H1 (cell line): Measurements from ENCODE around the gene CLEC19A. TPM values are rescaled to one million over a fixed set of nuclear protein-coding genes. Genes with fewer than 3 reads are reported as not detected.

Experiments
- BACH1 ChIP-seq: IDR thresholded peaks from 2 replicates; pipeline ENCODE4 v1.6.1; 2012; ENCODE audit warnings: low read length, improper control_type of control experiment
- CEBPB ChIP-seq: IDR thresholded peaks from 2 replicates; pipeline ENCODE4 v1.6.1; 2012; ENCODE audit warnings: low read depth, low read length
- NRF1 ChIP-seq: IDR thresholded peaks from 2 replicates; pipeline ENCODE4 v1.6.1; 2011; ENCODE audit warnings: mild to moderate bottlenecking, low read depth, low read length, improper control_type of control experiment
- PHF8 ChIP-seq: fragments of 200-600 bp; sonication (generic); conservative IDR thresholded peaks from 2 replicates; pipeline ENCODE4 v1.7.1; 2012; ENCODE audit warnings: low read depth, mild to moderate bottlenecking, inconsistent platforms, low read length, moderate library complexity
- POLR2A ChIP-seq, 2 experiments: IDR thresholded peaks; 1 replicate in 1 of 2; 2 replicates in 1 of 2; pipeline ENCODE4 v1.6.1; 2011; ENCODE audit warnings: low read depth in 2 of 2, low read length in 2 of 2, mild to moderate bottlenecking in 2 of 2; ENCODE audit errors: control extremely low read depth in 1 of 2
- RAD21 ChIP-seq, 2 experiments: IDR thresholded peaks in 1 of 2; conservative IDR thresholded peaks in 1 of 2; 2 replicates each; pipeline ENCODE4 v1.6.1; 2011; ENCODE audit warnings: low read depth in 2 of 2, low read length in 2 of 2, improper control_type of control experiment in 1 of 2, inconsistent platforms in 1 of 2, mild to moderate bottlenecking in 1 of 2, moderate library complexity in 1 of 2
- polyA plus RNA-seq, 7 experiments: library from polyadenylated mRNA; depleted of rRNA in 3 of 7; stranded (reverse) in 5 of 7; unstranded in 2 of 7; fragments of >200 nt in 5 of 7; fragments of 200-250 nt in 2 of 7; gene quantifications; 1 replicate in 5 of 7; 2 replicates in 1 of 7; 4 replicates in 1 of 7; pipeline versions ENCODE4 v1.2.1 to v1.2.3, GENCODE V29; 2011 to 2013; ENCODE audit warnings: missing spikeins in 2 of 7, mixed read lengths in 2 of 7
- total RNA-seq: library from RNA; stranded (reverse); fragmentation: NEBNext Ultra II Directional; extraction: Animal tissue kit (Norgen Biotek cat#: 25700); gene quantifications from 2 replicates; pipeline ENCODE4 v1.2.1, GENCODE V29; 2021

The CLEC19A gene
- total and polyA plus RNA-seq, 2 of the 8 experiments (the other 6 are each of a cell fraction or from before 2014, with no cell fraction given), result 0.35 to 0.88 TPM

DNA sequence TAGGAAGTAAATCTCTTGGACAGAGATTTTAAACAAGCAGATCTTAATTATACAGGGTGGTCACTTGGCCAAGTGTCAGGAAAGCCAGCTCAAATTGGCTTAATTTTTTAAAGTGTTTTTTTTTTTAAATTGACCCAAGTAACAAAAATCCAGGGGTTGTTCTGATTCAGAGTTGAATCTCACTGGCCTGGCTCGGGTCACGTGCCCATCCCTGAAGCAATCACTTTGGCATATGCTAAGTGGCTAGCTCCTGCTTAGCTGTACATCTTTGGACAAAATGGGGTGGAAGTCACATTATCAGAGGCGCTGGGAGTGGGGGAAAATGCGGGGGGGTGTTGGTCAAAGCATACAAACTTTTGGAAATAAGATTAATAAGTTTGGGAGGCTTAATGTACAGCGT, 23.6 kb downstream of the CLEC19A start (continued):
- TF ChIP-seq PHF8 (no peak), POLR2A (IDR thresholded peaks at IDR 0.05; ENCODE audit: control extremely low read depth in 1 of 2, low read depth in 2 of 2, low read length in 2 of 2) (no peak), NRF1 (no peak), BACH1 (no peak), RAD21 (IDR thresholded peaks at IDR 0.05 in 1 of 2, conservative IDR thresholded peaks at IDR 0.05 in 1 of 2; ENCODE audit: low read depth in 2 of 2, low read length in 2 of 2) (no peak), CEBPB (no peak)
